SK-N-SH (cell line): ENCODE data around the gene SBF2. TPM values are rescaled to one million over a fixed set of nuclear protein-coding genes. Genes with fewer than 3 reads are reported as not detected.

ENCODE experiments used
- CTCF ChIA-PET: fragments of 300-600, 350-600 bp; formaldehyde crosslinking; extraction: SDS; loops from one replicate; lab custom pipeline; 2021; lab: Yijun Ruan, JAX
- POLR2A ChIA-PET: fragments of 350-600 bp; sonication (Branson Sonifier 250); formaldehyde crosslinking; extraction: SDS; loops from one replicate; lab custom pipeline; 2020; ENCODE audit warnings: antibody characterized with exemption, inconsistent platforms; lab: Yijun Ruan, JAX
- DNase-seq: peaks from one replicate; pipeline ENCODE4 v3.0.0; 2012
- H2AFZ ChIP-seq: fragments of 200-600 bp; sonication (generic); 2 replicates; pipeline ENCODE4 v1.8.1; 2016; ENCODE audit warnings: antibody characterized with exemption, mild to moderate bottlenecking, low read depth
- H3F3A ChIP-seq: fragments of 200-600 bp; sonication (generic); replicated peaks from 2 replicates; pipeline ENCODE3; 2016; ENCODE audit warnings: antibody characterized with exemption, mild to moderate bottlenecking; ENCODE audit not compliant: insufficient read depth
- H3K27ac ChIP-seq, 2 experiments: fragments of 200-500 bp in 1 of 2; fragments of 200-600 bp in 1 of 2; sonication (Bioruptor generic) in 1 of 2; sonication (generic), shearing (Covaris generic) in 1 of 2; 2 replicates each; pipeline versions ENCODE4 v1.5.1 to v1.6.1; 2014 to 2016; ENCODE audit warnings: low read depth in 2 of 2, inconsistent platforms in 1 of 2, low read length in 1 of 2, mild to moderate bottlenecking in 1 of 2, mixed read lengths in 1 of 2
- H3K27me3 ChIP-seq: fragments of 200-600 bp; sonication (generic), shearing (Covaris generic); 2 replicates; pipeline ENCODE4 v1.6.1; 2016; ENCODE audit warnings: mixed run types; ENCODE audit not compliant: insufficient read depth
- H3K36me3 ChIP-seq, 2 experiments: fragments of 200-500 bp in 1 of 2; fragments of 200-600 bp in 1 of 2; sonication (Bioruptor generic) in 1 of 2; sonication (generic) in 1 of 2; replicated peaks in 1 of 2; 2 replicates each; pipeline versions ENCODE3 to v1.5.1; 2014 to 2016; ENCODE audit warnings: low read length in 1 of 2, mild to moderate bottlenecking in 1 of 2; ENCODE audit not compliant: insufficient read depth in 2 of 2, control insufficient read depth in 1 of 2
- H3K4me1 ChIP-seq, 2 experiments: fragments of 200-500 bp in 1 of 2; fragments of 200-600 bp in 1 of 2; sonication (Bioruptor generic) in 1 of 2; sonication (generic), shearing (Covaris generic) in 1 of 2; 2 replicates each; pipeline versions ENCODE4 v1.5.1 to v1.6.1; 2014 to 2016; ENCODE audit warnings: low read depth in 1 of 2, low read length in 1 of 2, mixed run types in 1 of 2; ENCODE audit not compliant: insufficient read depth in 2 of 2, control insufficient read depth in 1 of 2
- H3K4me2 ChIP-seq: fragments of 200-600 bp; sonication (generic), shearing (Covaris generic); 2 replicates; pipeline ENCODE4 v1.6.1; 2017; ENCODE audit warnings: mixed run types
- H3K4me3 ChIP-seq, 2 experiments: fragments of 200-500 bp in 1 of 2; fragments of 200-600 bp in 1 of 2; sonication (Bioruptor generic) in 1 of 2; sonication (generic), shearing (Covaris generic) in 1 of 2; 2 replicates each; pipeline versions ENCODE4 v1.5.1 to v1.8.1; 2014 to 2016; ENCODE audit warnings: low read depth in 2 of 2, inconsistent platforms in 1 of 2, low read length in 1 of 2, mild to moderate bottlenecking in 1 of 2, mixed read lengths in 1 of 2, moderate library complexity in 1 of 2
- H3K79me2 ChIP-seq: fragments of 200-600 bp; sonication (generic); 2 replicates; pipeline ENCODE4 v1.8.1; 2017; ENCODE audit warnings: mild to moderate bottlenecking; ENCODE audit not compliant: insufficient read depth
- H3K9ac ChIP-seq: fragments of 200-600 bp; sonication (generic); 2 replicates; pipeline ENCODE4 v1.6.1; 2017; ENCODE audit warnings: mixed run types
- H3K9me2 ChIP-seq: fragments of 200-600 bp; sonication (generic); 2 replicates; pipeline ENCODE4 v1.6.1; 2017; ENCODE audit warnings: mixed run types
- H3K9me3 ChIP-seq: fragments of 200-600 bp; sonication (generic); 2 replicates; pipeline ENCODE4 v1.6.1; 2017; ENCODE audit warnings: mixed run types, mild to moderate bottlenecking, moderate library complexity
- H4K20me1 ChIP-seq: fragments of 200-600 bp; sonication (generic); 2 replicates; pipeline ENCODE4 v1.6.1; 2017; ENCODE audit warnings: mild to moderate bottlenecking, mixed run types; ENCODE audit not compliant: insufficient read depth
- CHD2 ChIP-seq: fragments of 150-350 bp; IDR thresholded peaks from 2 replicates; pipeline ENCODE4 v1.6.1; 2018; ENCODE audit warnings: low read length; ENCODE audit not compliant: partially characterized antibody
- ELF1 ChIP-seq: IDR thresholded peaks from 2 replicates; pipeline ENCODE4 v1.4.0; 2012
- EZH2phosphoT487 ChIP-seq: fragments of 200-600 bp; sonication (generic); IDR thresholded peaks from 2 replicates; pipeline ENCODE4 v1.6.1; 2017; ENCODE audit warnings: low read depth, mixed run types, mild to moderate bottlenecking, antibody characterized with exemption, moderate library complexity, borderline replicate concordance
- FOSL2 ChIP-seq: IDR thresholded peaks from 2 replicates; pipeline ENCODE4 v1.4.0; 2012; ENCODE audit warnings: low read depth, mild to moderate bottlenecking, moderate library complexity, borderline replicate concordance
- FOXJ3 ChIP-seq: sonication (generic); formaldehyde crosslinking; IDR thresholded peaks from 2 replicates; pipeline ENCODE4 v1.5.1; 2020; ENCODE audit warnings: mild to moderate bottlenecking, missing genetic modification reagents
- GABPA ChIP-seq: IDR thresholded peaks from 2 replicates; pipeline ENCODE4 v1.4.0; 2012; ENCODE audit warnings: low read depth, mild to moderate bottlenecking
- GATA2 ChIP-seq: sonication (generic); formaldehyde crosslinking; IDR thresholded peaks from 2 replicates; pipeline ENCODE4 v1.5.0; 2020; ENCODE audit warnings: mild to moderate bottlenecking, missing genetic modification reagents
- NFIC ChIP-seq: IDR thresholded peaks from 2 replicates; pipeline ENCODE4 v1.4.0; 2012; ENCODE audit warnings: borderline replicate concordance
- POLR2AphosphoS5 ChIP-seq: IDR thresholded peaks from 2 replicates; pipeline ENCODE4 v1.6.1; 2012; ENCODE audit warnings: low read depth, low read length
- RCOR1 ChIP-seq: fragments of 150-350 bp; IDR thresholded peaks from 2 replicates; pipeline ENCODE4 v1.6.1; 2017; ENCODE audit warnings: antibody characterized with exemption, low read length
- RFX5 ChIP-seq: IDR thresholded peaks from 2 replicates; pipeline ENCODE4 v1.6.1; 2012; ENCODE audit warnings: mild to moderate bottlenecking, improper control_type of control experiment, low read length
- RXRA ChIP-seq: IDR thresholded peaks from 2 replicates; pipeline ENCODE4 v1.4.0; 2012; ENCODE audit warnings: low read depth, mild to moderate bottlenecking, borderline replicate concordance
- SIN3A ChIP-seq: IDR thresholded peaks from 2 replicates; pipeline ENCODE4 v1.6.1; 2012; ENCODE audit warnings: low read depth, mild to moderate bottlenecking, low read length, moderate library complexity, borderline replicate concordance
- SMC3 ChIP-seq: IDR thresholded peaks from 2 replicates; pipeline ENCODE4 v1.6.1; 2012; ENCODE audit warnings: low read depth, low read length, improper control_type of control experiment
- USF1 ChIP-seq: IDR thresholded peaks from 2 replicates; pipeline ENCODE4 v1.4.0; 2012; ENCODE audit warnings: low read depth, borderline replicate concordance
- YY1 ChIP-seq: IDR thresholded peaks from 2 replicates; pipeline ENCODE4 v1.4.0; 2012; ENCODE audit warnings: low read depth, mild to moderate bottlenecking
- WGBS: methylation state at CpG from one replicate; pipeline ENCODE4 v1.1.6; 2017; ENCODE audit warnings: low lambda C conversion rate; 5-methylcytosine and 5-hydroxymethylcytosine counted together
- polyA plus RNA-seq, 3 experiments: library from polyadenylated mRNA; depleted of rRNA; stranded (reverse); fragments of >200 nt; gene quantifications; 2 replicates each; pipeline ENCODE4 v1.2.3, GENCODE V29; 2012
- TF ChIP-seq, protein P1 (sequence below): fragments of 150-350 bp; IDR thresholded peaks from 2 replicates; pipeline ENCODE4 v1.6.1; 2016; ENCODE audit warnings: mild to moderate bottlenecking, low read depth, low read length
- TF ChIP-seq, protein P2 (sequence below): IDR thresholded peaks from 2 replicates; pipeline ENCODE4; 2012

The SBF2 gene
- polyA plus RNA-seq, 1 of the 3 experiments (the other 2 are of a cell fraction) = 23.0 TPM

DNA sequence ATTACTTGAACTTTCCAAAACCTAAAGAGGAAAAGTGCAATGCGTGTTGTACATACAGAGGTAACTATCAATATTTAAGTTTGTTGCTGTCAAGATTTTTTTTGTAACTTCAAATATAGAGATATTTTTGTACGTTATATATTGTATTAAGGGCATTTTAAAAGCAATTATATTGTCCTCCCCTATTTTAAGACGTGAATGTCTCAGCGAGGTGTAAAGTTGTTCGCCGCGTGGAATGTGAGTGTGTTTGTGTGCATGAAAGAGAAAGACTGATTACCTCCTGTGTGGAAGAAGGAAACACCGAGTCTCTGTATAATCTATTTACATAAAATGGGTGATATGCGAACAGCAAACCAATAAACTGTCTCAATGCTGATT is 13.0 kb upstream of the SBF2 start:
- 67% methylated on average over 9 of the region's 9 CpGs for WGBS
- no peak for DNase-seq
- ChIA-PET CTCF (interaction anchor here (0.6 to 9.2 kb wide), 44 partner anchors 9 to 895 kb away, joined by 3 to 104 read pairs (median 4); partner anchors contain the start of gene WEE1), POLR2A (interaction anchor here (1.1 kb wide), 1 partner anchor 99 kb away, joined by 4 read pairs; no protein-coding TSS in a partner anchor)
- H3K27ac ChIP-seq = peak overlapping the region; percentile 16 to 79; a peak in 2 of 4 replicates
- TF ChIP-seq RCOR1 (no peak), CHD2 (no peak), RXRA (no peak), YY1 (no peak), GATA2 (CRISPR knock-in tag) (no peak), NFIC (no peak), FOXJ3 (no peak), RFX5 (no peak), ELF1 (no peak), FOSL2 (no peak), SIN3A (no peak), USF1 (no peak), POLR2AphosphoS5 (no peak), EZH2phosphoT487 (no peak), SMC3 (no peak), GABPA (no peak)
- TF ChIP-seq, protein P1, sequence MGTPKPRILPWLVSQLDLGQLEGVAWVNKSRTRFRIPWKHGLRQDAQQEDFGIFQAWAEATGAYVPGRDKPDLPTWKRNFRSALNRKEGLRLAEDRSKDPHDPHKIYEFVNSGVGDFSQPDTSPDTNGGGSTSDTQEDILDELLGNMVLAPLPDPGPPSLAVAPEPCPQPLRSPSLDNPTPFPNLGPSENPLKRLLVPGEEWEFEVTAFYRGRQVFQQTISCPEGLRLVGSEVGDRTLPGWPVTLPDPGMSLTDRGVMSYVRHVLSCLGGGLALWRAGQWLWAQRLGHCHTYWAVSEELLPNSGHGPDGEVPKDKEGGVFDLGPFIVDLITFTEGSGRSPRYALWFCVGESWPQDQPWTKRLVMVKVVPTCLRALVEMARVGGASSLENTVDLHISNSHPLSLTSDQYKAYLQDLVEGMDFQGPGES = no peak
- TF ChIP-seq, protein P2, sequence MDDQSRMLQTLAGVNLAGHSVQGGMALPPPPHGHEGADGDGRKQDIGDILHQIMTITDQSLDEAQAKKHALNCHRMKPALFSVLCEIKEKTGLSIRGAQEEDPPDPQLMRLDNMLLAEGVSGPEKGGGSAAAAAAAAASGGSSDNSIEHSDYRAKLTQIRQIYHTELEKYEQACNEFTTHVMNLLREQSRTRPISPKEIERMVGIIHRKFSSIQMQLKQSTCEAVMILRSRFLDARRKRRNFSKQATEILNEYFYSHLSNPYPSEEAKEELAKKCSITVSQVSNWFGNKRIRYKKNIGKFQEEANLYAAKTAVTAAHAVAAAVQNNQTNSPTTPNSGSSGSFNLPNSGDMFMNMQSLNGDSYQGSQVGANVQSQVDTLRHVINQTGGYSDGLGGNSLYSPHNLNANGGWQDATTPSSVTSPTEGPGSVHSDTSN = no peak
- H3K9me2 ChIP-seq = no peaks in the 10 kb centered on the region
- H3K4me3 ChIP-seq = peak overlapping the region; percentile 66 to 87
- H3K4me1 ChIP-seq = peaks cover 7 to 44% of the 10 kb centered on the region in 2 experiments
- H3K9ac ChIP-seq = peak overlapping the region; percentile 75
- peak overlapping the region; percentile 98 for H3K4me2 ChIP-seq
- peaks cover 23% of the 10 kb centered on the region; the same call in 1 of the 2 replicates for H3K79me2 ChIP-seq
- no peak overlapping the region for H2AFZ ChIP-seq
- H4K20me1 ChIP-seq = peaks cover 10% of the 10 kb centered on the region; the same call in 1 of the 2 replicates
- H3K36me3 ChIP-seq = peaks cover 0 to 5% of the 10 kb centered on the region in 2 experiments
- no peaks in the 10 kb centered on the region for H3K27me3 ChIP-seq
- no peaks in the 10 kb centered on the region for H3K9me3 ChIP-seq
- peaks cover 21% of the 10 kb centered on the region for H3F3A ChIP-seq
